ENCODE results near the gene SUCLA2. TPM values are rescaled to one million over a fixed set of nuclear protein-coding genes. Genes with fewer than 3 reads are reported as not detected.

Gene SUCLA2
- total RNA-seq, result 10 to 100 TPM; 33.4 to 50.6 TPM

DNA sequence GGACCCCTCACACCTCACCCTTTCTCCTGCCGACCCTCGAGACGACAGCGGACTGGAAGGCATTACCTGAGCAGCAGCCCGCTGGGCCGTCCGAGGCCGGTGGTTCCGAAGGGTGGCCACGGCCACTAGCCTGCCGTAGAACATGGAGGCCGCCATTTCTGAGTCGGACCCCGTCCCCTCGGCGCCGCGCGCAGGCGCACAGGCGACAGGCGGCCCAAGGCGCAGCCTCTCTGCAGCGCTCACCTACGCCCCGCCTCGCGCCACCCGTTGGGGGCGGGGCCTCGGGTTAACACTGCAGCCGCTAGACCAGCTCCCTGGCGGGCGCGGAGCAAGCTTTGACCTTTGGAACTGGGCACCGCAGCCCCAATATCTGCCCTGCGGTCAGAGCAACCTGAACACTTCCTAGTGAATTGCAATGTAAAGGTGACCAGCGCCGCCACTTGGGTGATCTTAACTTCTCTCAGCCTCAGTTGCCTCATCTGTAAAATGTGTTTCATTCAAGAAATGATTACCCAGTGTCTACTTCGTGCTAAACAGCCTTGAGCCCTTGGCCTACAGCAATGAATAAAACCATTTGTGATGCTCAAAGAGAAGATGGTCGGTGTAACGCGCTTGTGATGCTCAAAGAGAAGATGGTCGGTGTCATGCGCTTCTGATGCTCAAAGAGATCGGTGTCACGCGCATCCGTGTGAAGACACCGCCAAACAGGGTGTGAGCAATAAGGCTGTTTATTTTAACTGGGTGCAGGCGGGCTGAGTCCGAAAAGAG lies at the start of gene SUCLA2:
Gene SUCLA2 (minus strand): TSS at position 160 of the 768 bp plus-strand sequence. CDS start 4 bp downstream, at position 156.

GRCh38 chr13:48037346-48038173 lies 36.5 kb upstream of the SUCLA2 start, which contains the start of gene NUDT15:
Gene NUDT15 (plus strand): TSS chr13:48037726. CDS start chr13:48037747, 21 bp downstream.

Other genes with a start within 250 kb of the SUCLA2 start
- 10 to 100 TPM; 11.0 to 27.3 TPM for gene NUDT15, start 36.5 kb upstream of the SUCLA2 start, total RNA-seq
- 10 to 100 TPM; 11.0 to 19.0 TPM for gene MED4, start 93.8 kb upstream of the SUCLA2 start, total RNA-seq
- 100 to 1,000 TPM in 1 of 2 donors, 10 to 100 TPM in 1; 72.9 to 185 TPM for gene ITM2B, start 231.9 kb upstream of the SUCLA2 start, total RNA-seq

Data from melanocyte of skin (primary cell).